GM19238 (cell line): ENCODE measurements around the gene GCN1.

Source experiments
- DNase-seq: peaks from one replicate; pipeline ENCODE4 v3.0.0; 2011; ENCODE audit warnings: low spot score; ENCODE audit not compliant: insufficient read length

Gene GCN1

DNA sequence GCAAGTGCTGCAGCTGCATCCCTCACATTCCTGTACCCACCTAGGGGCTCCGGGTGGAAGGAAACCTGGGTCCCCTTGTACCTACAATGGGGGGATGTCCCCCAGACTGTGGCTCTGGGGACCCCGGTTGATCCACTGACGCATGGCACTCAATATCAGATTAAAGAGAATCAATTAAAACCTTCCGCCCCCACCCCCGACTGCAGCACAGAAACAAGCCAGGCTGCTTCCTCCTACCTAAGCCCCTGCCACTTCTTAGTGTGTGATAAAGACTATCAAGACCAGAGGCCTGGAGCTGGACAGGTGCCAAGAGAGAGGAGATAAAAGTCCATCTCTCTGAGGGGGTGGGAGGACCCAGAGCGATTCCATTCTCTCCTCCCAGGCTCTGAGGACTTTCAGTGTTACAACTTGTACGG is 34.6 kb upstream of the GCN1 start:
- no peak for DNase-seq

DNA sequence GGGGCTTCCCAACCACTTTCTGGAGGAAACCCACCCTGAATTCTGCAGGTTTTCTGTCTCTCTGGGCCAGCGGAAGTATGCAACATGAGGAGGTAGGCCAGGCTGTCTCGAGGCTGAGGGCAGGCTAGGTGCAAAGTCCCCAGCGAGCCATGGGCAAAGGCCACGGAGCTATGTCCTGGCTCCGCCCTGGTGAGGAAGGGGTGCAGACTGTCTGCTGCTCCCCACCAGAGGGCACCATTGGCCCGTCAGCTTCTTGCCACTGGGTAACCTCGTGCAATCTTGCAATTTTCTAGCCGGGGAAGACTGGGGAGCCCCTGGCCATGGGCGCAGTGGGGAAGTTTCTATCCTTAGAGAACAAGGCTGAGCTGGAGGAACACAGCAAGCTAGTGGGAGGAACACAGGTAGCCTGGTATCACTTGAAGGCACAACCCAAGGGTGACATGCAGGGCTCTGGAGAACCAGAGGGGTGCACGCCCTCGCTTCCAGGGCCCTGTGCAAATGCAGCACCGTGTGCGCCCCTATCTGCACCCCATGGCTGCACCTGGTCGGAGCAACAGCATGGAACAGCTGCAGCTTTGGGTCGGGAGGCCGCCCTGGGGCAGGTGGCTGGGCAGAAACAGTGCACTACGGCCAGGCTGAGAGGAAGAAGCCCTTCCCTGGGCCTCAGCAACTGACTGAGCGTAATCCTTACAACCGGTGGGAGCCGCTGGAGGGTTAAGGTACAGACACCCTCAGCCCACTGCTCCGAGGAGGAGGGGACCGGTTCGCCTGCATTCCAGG is 34.0 kb upstream of the GCN1 start:
- DNase-seq = peak; percentile 89

DNA sequence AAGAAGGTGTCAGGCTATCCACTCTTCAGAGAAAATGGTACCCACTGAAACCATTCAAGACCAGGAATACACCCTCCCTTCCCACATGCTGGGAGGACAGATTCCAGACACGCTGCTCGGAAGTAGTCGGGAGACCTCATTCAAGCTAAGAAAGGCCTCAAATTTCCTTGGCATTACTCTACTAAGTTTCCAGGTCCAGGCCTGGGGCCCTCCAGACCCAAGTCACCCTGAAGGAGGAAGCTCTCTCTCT is 33.5 kb upstream of the GCN1 start:
- DNase-seq = no peak

DNA sequence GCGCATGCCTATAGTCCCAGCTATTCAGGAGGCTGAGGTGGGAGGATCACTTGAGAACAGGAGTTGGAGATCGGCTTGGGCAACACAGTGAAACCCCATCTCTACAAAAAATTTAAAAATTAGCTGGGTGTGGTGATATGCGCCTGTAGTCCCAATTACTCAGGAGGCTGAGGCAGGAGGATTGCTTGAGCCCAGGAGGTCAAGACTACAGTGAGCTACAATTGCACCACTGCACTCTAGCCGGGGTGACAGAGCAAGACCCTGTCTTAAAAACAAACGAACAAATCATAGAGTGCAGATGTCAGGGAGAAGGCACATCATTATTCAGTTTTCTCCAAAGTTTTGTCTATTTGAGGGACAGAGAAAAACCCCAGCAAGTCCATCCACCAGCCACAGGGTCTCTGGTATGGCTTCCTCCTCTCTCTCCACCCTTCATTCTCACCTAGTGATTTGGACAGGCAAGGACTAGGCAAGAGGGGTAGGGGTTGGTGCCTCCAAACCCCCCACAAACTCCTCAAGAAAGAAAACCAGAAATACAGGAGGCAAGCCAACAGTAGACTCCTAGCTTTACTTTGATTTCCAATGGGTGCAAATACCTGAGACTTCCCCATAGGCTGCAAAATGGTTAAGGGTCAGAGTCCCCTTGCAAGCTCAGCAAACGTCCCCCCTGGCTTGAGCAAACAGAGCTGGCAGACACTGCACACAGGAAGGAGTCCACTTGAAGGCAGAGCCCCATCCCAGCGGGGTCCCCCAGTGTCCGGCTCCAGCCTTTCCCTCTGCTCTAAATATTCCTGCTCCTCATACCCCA is 32.9 kb upstream of the GCN1 start:
- no peak for DNase-seq

DNA sequence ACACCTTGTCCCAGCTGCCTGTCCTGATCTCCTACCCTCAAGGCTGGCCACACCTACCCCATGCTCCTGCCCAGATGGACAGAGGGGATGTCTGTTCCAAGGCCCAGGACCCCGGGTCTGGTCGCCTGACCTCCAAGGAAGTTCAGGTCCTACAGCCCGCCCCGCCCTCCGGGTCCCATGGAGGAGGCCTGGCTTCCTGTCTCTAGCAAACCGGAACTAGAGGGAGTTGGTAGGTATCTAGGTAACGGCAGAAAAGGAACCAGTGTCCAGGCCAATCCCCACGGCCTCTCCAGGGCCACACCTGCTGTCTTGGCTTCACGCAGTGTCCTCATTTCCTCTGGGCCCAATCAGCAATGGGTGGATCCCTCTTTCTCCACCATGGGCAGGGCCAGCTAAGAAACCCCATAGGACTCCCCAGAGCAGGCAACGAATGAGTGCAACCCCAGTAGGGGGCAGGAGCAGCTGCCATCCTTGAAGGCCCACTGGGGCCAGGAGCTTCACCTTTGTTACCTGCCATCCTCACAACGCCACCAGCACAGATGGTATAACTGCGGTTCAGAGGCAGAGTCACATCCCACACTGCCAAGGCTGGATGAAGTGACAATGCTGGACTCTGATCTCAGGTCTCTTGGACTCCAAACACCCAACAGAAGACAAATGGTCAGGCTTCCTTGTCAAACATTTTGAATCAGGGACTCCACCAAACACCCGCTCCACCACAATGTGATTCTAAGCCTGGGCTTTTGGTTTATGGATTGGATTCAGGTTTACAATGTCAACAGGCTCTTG is 31.5 kb upstream of the GCN1 start:
- DNase-seq = no peak

DNA sequence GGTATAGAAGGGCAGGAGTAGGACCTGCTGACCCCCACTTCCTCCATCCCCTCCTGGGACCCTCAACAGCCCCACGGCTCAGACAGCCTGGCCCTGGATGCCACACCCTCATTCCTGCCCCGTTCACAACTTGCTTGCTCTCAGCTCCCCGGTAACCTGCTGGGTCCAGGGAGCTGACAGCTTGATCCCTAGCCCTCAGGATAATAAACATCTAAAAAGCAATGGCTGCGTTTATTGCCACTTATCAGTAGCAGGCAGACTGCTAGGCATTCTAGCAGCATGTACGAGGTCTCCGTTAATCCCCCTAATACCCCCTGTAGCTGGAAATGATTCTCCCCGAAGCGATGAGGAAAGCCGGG is 30.7 kb upstream of the GCN1 start:
- no peak for DNase-seq

DNA sequence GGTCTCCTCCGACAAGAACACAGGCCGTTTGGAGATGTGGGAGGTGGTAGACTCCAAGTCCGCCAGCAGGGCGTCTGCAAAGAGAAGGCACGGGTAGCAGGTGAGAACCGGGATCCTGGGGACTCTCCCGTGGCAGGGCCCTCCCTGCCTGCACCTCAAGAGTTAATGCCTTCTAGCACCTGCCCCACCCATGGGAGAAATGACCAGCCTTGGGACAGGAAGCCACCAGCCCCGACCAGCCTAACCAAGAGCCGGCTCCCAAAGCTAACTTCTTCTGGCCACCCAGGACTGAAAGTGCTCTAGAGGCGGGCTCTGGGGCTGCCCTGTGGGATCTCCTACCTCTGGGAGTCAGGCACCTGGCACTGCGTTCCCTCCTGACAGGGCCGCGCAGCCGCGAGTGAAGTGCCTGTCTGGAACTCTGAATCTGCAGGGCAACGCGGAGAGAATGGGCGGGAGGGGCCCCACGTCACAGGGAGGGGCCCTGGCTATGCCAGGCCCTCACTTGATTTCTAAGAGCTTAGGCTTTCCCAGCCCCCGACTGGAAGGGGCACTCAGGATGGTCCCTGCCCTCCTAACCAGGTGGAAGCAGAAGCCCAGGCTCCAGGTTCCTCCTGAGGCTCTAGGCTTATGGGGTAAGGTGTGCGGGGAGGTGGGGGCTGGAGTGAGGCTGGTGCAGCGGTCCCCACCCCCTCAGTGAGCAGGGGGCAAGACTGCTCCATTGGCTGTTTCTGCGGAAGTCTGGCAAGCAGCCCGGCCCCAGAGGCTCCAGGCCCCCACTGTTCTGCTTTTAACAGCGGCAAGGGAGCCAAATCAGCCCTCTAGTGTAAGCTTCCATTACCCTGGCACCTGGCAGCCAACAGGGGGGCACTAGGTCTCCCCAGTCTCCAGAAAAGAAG is 30.0 kb upstream of the GCN1 start:
- DNase-seq = no peak

DNA sequence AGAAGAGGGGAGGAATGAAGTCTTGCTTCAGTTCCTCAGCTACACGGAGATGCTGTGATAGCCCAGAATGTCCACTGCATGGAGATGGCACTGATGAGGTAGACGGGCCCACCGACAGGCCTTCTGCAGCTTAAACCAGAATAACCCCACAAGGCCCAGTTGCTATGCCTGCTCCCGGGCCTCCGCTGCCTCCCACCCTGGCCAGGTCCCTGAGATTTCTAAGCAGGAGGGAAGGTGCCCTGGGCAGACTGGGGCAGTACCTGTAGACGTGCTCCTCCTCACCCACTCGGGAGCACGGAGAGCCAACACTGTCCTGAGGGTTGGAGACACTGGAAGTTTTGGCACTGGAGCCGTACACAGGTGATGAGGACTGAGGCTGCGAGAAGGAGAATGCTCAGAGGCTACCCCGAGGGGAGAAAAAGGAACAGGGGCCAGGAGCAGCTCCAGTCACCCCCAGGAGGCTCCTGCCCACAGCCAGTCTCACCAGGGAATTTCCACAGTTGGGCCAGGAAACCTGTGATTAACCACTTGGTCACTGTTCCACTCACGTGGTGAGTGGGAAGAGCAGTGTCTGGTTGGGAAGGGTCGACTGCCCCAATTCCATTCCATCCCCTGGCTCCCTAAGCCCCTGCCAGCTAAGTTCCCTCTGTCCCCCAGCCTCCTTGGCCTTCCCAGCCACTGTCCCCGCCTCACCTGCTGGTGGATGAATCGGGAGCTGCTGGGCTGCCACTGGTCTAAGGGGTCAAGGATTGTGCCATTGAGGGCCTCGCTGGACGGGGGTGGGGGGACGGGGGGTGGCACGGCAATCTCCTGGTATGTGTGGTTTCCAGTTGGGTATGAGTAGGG is 29.2 kb upstream of the GCN1 start:
- no peak for DNase-seq

DNA sequence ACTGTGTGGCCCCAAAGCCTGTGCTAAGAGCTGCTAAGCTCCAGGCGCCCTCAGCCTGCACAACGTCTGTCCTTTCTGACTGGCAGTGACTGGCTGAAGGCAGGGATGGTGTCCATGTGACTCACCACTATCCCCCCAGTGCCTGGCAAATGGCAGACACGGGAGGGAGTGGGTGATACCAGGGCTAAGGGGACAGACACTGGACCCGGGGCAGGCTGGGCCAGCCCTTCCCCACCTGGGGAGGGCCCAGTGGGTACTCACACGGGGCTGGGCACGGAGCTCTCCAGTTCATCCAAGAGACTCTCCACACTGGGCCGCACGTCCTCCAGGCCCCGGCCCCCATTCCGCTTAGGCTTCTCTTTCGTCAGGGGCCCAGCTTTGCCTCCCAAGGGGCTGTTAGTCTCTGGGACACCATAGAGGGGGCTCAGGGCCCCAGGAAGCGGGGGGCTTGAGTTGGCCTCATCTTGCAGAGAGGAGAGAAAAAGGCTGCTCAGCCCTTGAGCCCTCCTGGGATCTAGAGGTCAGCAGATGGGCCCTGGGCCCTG is 27.8 kb upstream of the GCN1 start:
- no peak for DNase-seq

DNA sequence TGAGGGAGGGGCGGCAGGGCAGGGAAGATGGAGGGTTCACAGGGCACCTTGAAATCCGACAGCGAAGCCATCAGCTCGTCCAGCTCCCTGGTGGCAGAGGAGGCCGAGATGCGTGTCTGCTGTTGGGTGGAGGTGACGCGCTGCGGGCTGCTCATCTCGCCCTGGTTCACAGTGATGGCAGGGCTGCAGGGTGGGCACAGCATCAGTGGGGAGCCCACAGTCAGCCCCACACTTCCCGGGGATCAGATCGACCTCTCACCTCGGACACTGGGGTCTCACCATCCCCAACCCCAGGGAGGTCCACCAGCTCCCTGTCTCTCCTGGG is 27.0 kb upstream of the GCN1 start:
- DNase-seq = no peak

DNA sequence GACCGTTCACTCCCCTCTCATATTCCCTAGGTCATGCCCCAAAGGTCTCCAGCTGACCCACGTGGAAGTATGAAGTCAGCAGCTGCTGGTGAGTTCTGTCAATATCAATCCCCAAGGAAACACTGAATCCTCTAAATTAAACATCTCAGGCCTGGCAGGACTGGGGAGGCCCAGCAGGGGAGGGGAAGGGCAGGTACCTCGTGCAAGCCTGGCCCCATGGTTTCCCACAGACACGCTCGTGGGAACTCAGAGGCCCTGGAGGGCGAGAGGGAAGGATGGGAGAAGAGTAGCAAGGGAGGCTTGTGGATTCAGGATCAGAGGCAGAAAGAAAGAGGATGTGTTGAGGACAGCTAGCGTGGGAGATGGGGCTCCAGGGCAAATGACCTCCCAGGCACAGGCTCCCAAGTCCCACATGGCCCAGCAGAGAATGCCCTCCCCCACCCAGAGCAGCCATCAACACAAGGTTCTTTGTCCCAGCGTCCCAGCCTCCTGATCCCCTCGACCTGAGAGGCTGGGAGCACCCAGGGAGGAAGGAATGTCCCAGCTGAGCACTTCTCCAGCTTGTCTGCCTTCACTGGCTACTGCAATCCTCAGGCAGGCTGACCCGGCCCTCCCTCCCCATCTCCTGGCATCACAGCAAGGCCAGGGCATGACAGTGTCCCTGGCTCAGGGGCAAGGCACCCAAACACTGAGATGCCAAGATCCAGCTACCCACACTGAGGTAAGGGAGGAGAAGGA is 26.5 kb upstream of the GCN1 start:
- no peak for DNase-seq

DNA sequence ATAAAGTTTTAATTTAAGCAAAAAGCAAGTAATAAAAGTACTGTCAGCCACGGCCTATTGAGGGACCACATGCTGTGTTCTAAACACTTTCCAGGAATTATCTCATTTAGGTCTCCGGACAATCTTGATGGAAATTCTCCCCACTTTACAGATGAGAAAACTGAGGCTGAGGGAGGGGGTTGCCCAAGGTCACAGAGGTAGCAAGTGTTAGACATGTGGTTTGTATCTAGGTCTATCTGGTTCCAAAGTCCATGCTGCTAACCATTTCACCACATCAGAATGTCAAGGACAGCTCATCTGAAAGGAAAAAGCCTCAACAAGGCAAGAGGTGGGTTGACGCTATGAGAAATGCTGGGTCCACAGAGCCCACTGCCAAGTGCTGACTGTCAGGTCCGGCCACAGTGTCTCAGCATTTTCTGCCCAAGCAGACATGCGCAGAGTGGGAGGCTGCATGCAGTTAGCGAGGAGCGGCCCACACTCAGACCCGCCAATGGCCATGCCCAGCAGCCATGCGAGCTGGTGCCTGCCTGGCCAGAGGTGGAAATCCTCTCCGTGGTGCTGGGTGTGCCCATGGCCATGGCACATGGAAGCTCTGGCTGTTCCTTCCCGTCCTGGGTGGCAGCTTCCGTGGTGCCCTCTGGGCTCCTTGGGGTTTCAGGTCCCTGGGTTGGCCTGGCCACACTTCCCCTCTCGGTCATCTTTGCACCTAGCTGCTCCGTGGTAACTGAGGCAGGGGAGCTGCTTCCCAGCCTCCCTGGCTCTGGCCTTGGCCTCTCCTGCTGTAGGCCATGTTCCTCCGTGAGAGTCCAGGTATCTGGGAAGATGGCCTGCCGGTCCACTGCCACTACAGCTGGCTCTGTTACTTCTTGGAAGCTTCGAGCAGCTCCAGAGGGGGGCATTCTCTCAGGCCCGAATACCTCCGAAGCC is 24.4 kb upstream of the GCN1 start:
- DNase-seq = no peak

DNA sequence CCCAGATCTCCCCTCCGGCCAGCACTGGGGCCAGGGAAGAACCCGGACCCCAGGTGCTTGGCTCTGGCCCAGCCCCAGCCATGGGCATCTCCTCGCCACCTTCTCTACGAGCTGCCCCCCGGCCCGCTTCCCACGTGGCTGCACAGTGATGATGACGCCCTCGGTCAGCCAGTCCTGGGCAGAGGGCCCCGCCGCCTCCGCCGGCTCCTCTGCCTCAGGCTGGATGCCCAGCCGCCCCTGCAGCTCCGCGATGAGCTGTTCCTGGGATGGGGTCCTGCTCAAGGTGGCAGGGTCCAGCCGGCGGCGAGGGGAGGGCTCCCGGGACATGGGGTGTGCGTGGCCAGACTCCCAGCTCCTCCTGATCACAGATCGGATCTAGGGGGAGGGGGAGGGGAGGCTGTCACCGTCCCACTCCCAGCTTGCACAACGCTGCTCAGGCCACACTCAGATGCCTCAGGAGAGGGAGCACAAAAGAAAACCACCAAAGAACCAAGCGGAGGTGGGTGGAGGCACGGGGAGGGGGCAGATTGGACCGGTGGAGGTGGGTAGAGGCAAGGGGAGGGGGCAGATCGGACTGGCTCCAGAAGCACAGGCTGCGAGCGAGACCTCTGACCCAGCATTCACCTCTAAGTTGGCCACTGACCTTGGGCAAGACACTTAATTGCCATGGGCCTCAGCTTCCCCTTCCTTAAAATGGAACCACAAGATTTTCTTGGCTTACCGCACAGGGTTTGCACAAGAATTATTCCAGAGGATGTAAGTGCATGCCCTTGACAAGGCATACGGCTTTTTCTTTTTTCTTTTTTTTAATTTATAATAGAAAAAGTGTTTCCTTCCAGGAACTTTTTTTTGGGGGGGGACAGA is 22.5 kb upstream of the GCN1 start:
- DNase-seq = no peak

DNA sequence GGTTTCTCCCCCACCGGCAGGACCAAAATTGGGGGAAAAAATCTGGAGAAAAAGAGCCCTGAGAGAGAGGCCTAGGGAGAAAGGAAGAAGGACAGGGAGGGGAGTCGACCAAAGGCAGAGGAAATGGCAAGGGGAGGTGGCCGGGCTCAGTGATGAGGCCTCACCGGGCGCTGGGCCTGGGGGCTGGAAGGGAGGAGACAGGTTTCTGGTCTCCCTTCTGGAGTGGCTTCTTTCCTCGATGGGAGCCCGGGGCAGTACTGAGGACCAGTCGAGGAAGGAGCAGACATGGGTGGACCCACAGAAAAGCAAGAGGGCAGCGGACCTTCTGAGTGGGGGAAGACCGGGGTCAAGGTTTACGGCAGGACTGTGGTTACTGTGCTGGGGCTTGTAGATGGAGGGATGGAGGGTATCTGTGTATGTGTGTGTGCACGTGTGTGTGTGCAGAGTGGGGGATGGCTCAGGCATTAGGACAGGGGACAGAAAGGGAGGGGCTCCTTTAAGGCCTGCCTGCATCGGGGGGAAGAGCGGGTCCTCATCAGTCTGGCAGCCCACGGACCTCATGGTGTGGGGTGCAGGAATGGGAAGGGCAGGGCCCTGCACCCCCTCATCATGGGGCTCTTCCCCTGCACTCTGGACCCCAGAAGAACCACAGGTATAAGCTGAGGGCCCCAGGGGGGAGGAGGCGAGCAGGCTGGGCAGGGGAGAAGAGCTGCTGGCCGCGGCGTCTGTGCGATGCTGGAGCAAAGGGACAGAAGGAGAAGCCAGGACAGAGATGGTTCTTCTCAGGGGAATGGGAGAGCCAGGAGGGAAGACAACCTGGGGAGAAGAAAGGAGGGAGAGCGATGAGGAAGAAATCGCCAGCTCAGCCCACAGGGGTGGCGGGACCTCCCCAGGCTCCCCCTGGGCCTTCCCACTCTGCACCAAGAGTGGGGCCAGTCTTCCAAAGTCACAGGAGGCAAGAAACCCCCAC is 21.5 kb upstream of the GCN1 start:
- DNase-seq = no peak

DNA sequence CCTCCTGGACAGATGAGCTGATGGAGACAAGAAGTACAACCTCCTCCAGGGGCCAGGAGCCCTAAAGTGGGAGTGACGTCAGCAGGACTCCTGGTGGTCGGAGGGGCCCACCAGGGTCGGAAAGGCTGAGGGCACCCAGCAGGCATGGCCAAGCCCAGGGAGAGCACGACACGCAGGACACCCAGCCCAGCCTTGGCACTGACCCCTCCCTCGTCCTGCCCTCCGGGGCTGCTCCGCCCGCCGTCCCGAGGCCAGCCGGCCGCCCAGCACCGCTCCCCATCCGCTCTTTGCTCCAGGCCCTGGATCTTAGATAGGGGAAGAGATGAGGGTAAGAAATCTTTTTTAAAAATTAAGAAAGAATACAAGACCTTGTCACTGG is 20.8 kb upstream of the GCN1 start:
- DNase-seq = no peak

DNA sequence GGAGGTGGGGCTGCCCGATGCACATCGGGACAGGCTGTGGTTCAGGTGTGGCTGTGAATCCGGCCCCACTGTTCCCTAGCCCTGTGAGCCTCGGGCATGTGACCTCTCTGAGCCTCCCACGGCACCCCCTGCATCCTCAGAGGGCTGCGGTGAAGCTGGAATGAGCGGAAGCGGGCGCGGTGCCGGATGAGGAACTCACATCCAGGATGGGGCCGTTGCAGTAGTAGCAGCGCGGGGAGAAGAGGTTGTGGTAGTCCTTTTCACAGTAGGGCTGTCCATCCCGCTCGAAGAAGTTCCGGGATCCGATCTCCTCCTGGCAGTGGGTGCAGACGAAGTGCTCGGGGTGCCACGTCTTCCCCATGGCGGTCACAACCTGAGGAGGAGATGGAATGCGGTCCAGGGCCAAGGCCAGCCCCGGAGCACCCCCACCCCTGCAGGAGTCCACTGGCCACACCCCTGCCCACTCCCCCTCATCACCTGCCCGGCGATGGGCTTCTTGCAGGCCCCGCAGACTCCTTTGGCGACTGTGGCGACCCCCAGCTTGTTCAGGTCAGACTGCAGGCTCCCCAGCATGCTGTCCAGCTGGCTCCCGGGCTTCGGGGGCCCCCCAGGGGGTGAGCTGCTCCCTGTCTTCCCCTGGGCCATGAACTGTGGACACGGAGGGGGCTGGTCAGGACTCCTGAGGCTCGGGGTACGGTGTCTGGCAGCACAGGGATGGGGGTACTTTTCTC is 20.3 kb upstream of the GCN1 start:
- DNase-seq = no peak
